Heart right ventricle (tissue), 16 donors: ENCODE measurements around the gene PTBP3. TPM values are rescaled to one million over a fixed set of nuclear protein-coding genes. Genes with fewer than 3 reads are reported as not detected.
"Not testable (repeated sequence)": the region's sequence is repeated elsewhere in the genome, so short reads cannot be mapped to it uniquely, and the experiment has no call there.

Source experiments
- ATAC-seq, 8 donors: fragments of 200-7000 bp; cut with Tn5 transposase; one replicate each; pipeline ENCODE4 v1.9.1; 2020; ENCODE audit warnings: mild to moderate bottlenecking in 8 of 8, moderate library complexity in 8 of 8, moderate number of reproducible peaks in 1 of 8
- DNase-seq, 2 donors: peaks; one replicate each; pipeline ENCODE4 v3.0.0-alpha.2; 2020
- H3K27ac ChIP-seq, 10 donors: fragments of 200-600 bp; sonication (generic) in 2 of 10; one replicate each; pipeline versions ENCODE4 v1.5.0 to v1.8.0; 2020 to 2022; ENCODE audit warnings: mild to moderate bottlenecking in 3 of 10
- H3K27me3 ChIP-seq, 7 donors: fragments of 200-600 bp; one replicate each; pipeline ENCODE4 v1.8.0; 2021 to 2022; ENCODE audit warnings: mild to moderate bottlenecking in 2 of 7
- H3K36me3 ChIP-seq, 9 donors: fragments of 200-600 bp; sonication (generic) in 1 of 9; one replicate each; pipeline versions ENCODE4 v1.5.0 to v1.8.0; 2020 to 2022; ENCODE audit warnings: mild to moderate bottlenecking in 2 of 9
- H3K4me1 ChIP-seq, 9 donors: fragments of 200-600 bp; sonication (generic) in 1 of 9; one replicate each; pipeline versions ENCODE4 v1.5.0 to v1.8.0; 2020 to 2022; ENCODE audit warnings: mild to moderate bottlenecking in 4 of 9
- H3K4me3 ChIP-seq, 10 donors: fragments of 200-600 bp; sonication (generic) in 2 of 10; one replicate each; pipeline versions ENCODE4 v1.5.0 to v1.8.0; 2020 to 2022; ENCODE audit warnings: mild to moderate bottlenecking in 7 of 10, moderate library complexity in 2 of 10
- H3K9me3 ChIP-seq, 11 donors: fragments of 200-600 bp in 10 of 11; sonication (generic) in 2 of 11; one replicate each; pipeline versions ENCODE4 v1.5.0 to v1.8.0; 2013 to 2022; ENCODE audit warnings: mild to moderate bottlenecking in 2 of 11, control low read depth in 1 of 11, moderate library complexity in 1 of 11
- CTCF ChIP-seq, 9 donors: fragments of 200-600 bp; sonication (generic) in 2 of 9; IDR thresholded peaks; one replicate each; pipeline versions ENCODE4 v1.5.0 to v1.8.0; 2021 to 2022; ENCODE audit warnings: antibody characterized with exemption in 9 of 9, mild to moderate bottlenecking in 5 of 9, moderate library complexity in 1 of 9
- WGBS, 2 donors: extraction: QIAGEN DNeasy Blood & Tissue Kit; methylation state at CpG; one replicate each; pipeline ENCODE4 v1.1.7; 2013; ENCODE audit warnings: inconsistent platforms in 1 of 2; 5-methylcytosine and 5-hydroxymethylcytosine counted together
- intact Hi-C, 10 donors: fragments of 100-400 bp; cut with DNase I; formaldehyde crosslinking; loops; one replicate each; pipeline versions ENCODE4 v1.11.1 to v1.14.2; 2022
- polyA plus RNA-seq, 2 donors: library from polyadenylated mRNA; stranded (reverse); fragments of 200-250 nt; gene quantifications; one replicate each; pipeline ENCODE4 v1.2.3, GENCODE V29; 2013
- total RNA-seq, 10 donors: library from RNA; stranded (reverse); fragmentation: NEBNext Ultra II Directional in 3 of 10; extraction: Animal tissue kit (Norgen Biotek cat#: 25700) in 3 of 10; gene quantifications; one replicate each; pipeline versions ENCODE4 v1.2.1 to v1.2.4, GENCODE V29; 2021 to 2023
- donor health status: Arrhythmogenic right ventricular cardiomyopathy.
- donor health status: ischemic (EF 13 %, LVEDD 7.1; RV severe dilation, severe dysfunction).
- donor health status: healthy with polysubstance abuse.
- donor health status: DM: no; HTN: yes; CAD: no.
- donor health status: DM: no; HTN: no; CAD: no.
- donor health status: ischemic (EF 25% LVEDD 6.9; RV normal size, moderate dysfunction).
- donor health status: ischemic (EF 25% LVEDD 5.7; RV mildly dilated, moderate dysfunction).
- donor health status: healthy.
- donor health status: DM: yes; HTN: yes; CAD: no.
- donor health status: Ischemic cardiomyopathy.
- donor health status: ischemic (EF 35%, LVEDD 5.7; RV mildly dilated, moderate dysfunction).
- donor health status: nonischemic (EF 11% LVEDD 7.7; RV severe dilation, severe dysfunction).
- donor health status: DM: yes; HTN: yes; CAD: no.
- donor health status: PGD.
- donor health status: ischemic (EF 29% LVEDD 5.4; RV normal size, mild dysfunction).
- donor health status: nonischemic (EF 23%, LVEDD 6.1; RV moderate dilation, normal function).

Gene PTBP3
- total and polyA plus RNA-seq, 12 donors, result 3.7 to 35.5 (median 15.7) TPM

DNA sequence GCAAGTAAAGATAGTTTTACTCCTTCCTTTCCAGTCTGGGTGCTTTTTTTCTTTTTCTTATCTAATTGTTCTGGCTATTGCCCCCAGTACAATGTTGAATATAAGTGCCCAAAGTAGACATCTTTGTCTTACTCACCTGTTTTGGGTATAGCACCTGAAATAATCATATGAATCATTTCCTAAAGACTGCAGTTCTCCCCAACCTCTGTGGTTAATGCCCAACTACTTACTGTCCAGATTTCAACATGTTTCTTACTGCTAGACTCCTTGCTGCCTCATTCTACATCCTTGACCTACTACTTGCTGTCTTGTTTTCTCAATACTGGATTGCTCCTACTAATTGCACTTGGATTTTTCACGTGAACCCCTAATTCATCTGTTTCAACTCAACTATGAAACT, 37.6 kb upstream of the PTBP3 start:
- ATAC-seq (no peak), DNase-seq (no peak)
- 0 to 99% methylated on average over 1 of the region's 1 CpG for WGBS, 2 donors
- intact Hi-C loops, result loop anchor here in 1 of 10 donors (10.0 kb wide), 1 partner anchor 476 kb away; the partner anchor contains the start of gene UGCG
- no peaks in the 10 kb centered on the region for H3K27me3 ChIP-seq
- no peak overlapping the region for H3K4me3 ChIP-seq
- peaks cover 0 to 21% (median 4%) of the 10 kb centered on the region in 11 donors for H3K9me3 ChIP-seq
- TF ChIP-seq CTCF (IDR thresholded peaks at IDR 0.05), result no peak
- no peaks in the 10 kb centered on the region for H3K36me3 ChIP-seq
- H3K4me1 ChIP-seq, result no peaks in the 10 kb centered on the region
- H3K27ac ChIP-seq, result no peak overlapping the region

DNA sequence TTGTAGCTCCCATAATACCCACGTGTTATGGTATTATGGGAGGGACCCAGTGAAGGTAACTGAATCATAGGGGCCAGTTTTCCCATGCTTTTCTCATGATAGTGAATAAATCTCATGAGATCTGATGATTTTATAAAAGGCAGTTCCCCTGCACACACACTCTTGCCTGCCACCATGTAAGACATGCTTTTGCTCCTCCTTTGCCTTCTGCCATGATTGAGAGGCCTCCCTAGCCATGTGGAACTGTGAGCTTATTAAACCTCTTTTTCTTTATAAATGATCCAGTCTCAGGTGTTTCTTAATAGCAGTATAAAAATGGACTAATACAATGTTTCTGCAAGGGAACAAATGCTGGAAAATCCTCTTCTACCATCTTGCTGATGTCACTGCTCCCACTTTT, 36.4 kb upstream of the PTBP3 start:
- no peaks in the 10 kb centered on the region for H3K27me3 ChIP-seq
- H3K27ac ChIP-seq, result no peak overlapping the region
- H3K36me3 ChIP-seq, result no peaks in the 10 kb centered on the region
- intact Hi-C loops, result loop anchor here in 6 of 10 donors (10.0 kb wide), 3 partner anchors 475 to 615 kb away; partner anchors contain the start of gene UGCG (in 1 of the 6)
- DNase-seq (no peak), ATAC-seq (no peak)
- H3K4me3 ChIP-seq, result no peak overlapping the region
- H3K4me1 ChIP-seq, result no peaks in the 10 kb centered on the region
- H3K9me3 ChIP-seq, result peaks cover 0 to 21% (median 4%) of the 10 kb centered on the region in 11 donors
- no peak for TF ChIP-seq CTCF (IDR thresholded peaks at IDR 0.05)
- 90 to 94% methylated on average over 1 of the region's 1 CpG for WGBS, 2 donors

DNA sequence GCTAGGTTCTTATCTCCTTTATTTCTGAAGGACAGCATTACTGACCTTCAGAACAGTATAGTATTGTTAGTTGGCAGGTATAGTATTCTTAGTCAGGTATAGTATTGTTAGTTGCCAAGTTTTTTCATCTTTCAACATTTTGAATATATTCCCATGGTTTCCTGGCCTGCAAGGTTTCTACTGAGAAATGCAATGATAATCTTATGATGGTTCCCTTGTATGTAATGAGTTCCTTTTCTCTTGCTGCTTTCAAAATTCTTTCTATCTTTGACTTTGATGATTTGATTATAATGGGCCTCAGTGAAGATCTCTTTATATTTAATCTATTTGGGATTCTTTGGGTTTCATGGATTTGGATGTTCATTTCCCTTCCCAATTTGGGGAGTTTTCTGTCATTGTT, 34.0 kb upstream of the PTBP3 start:
- no peak for ATAC-seq
- intact Hi-C loops, result loop anchor here in 6 of 10 donors (10.0 kb wide), 2 partner anchors 603 to 613 kb away; no protein-coding TSS in a partner anchor
- Histone ChIP-seq H3K9me3 (peaks cover 0 to 21% (median 4%) of the 10 kb centered on the region in 11 donors), H3K27ac (no peak overlapping the region), H3K4me3 (no peak overlapping the region), H3K4me1 (no peaks in the 10 kb centered on the region), H3K27me3 (no peaks in the 10 kb centered on the region), H3K36me3 (no peaks in the 10 kb centered on the region)
- TF ChIP-seq CTCF (IDR thresholded peaks at IDR 0.05), result no peak
- DNase-seq, result no peak

DNA sequence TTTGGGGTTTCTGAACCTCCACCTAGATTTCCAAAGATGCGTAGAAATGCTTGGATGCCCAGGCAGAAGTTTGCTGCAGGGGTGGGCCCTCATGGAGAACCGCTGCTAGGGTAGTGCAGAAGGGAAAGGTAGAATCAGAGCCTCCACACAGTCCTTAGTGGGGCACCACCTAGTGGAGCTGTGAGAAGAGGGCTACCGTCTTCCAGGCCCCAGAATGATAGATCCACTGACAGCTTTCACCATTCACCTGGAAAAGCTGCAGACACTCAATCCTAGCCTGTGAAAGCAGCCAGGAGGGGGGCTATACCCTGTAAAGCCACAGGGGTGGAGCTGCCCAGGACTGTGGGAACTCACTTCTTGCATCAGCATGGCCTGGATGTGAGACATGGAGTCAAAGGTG, 33.2 kb upstream of the PTBP3 start:
- Histone ChIP-seq H3K9me3 (peaks cover 0 to 21% (median 4%) of the 10 kb centered on the region in 11 donors), H3K27me3 (no peaks in the 10 kb centered on the region), H3K36me3 (no peaks in the 10 kb centered on the region), H3K4me3 (no peak overlapping the region), H3K4me1 (peaks cover 0 to 3% (median 0%) of the 10 kb centered on the region in 9 donors), H3K27ac (no peak overlapping the region)
- intact Hi-C loops, result loop anchor here in 6 of 10 donors (10.0 kb wide), 2 partner anchors 602 to 612 kb away; no protein-coding TSS in a partner anchor
- ATAC-seq (peak in 1 of 8 donors; percentile 61), DNase-seq (no peak)
- WGBS, 2 donors, result 79 to 81% methylated on average over 3 of the region's 3 CpGs
- peak in 3 of 9 donors; percentile 6 to 18 (median 11) for TF ChIP-seq CTCF (IDR thresholded peaks at IDR 0.05)

DNA sequence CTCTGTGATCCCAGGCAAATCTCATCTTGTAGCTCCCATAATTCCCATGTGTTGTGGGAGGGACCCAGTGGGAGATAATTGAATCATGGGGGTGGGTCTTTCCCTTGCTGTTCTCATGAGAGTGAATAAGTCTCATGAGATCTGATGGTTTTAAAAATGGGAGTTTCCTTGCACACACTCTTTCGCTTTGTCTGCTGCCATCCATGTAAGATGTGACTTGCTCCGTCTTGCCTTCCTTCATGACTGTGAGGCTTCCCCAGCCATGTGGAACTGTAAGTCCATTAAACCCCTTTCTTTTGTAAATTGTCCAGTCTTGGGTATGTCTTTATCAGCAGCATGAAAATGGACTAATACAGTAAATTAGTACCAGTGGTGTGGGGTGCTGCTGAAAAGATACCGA, 31.8 kb upstream of the PTBP3 start:
- H3K27me3 ChIP-seq, H3K4me1 ChIP-seq, H3K27ac ChIP-seq, DNase-seq, H3K36me3 ChIP-seq, ATAC-seq, H3K4me3 ChIP-seq: not testable (repeated sequence)
- peaks cover 0 to 21% (median 4%) of the 10 kb centered on the region in 11 donors for H3K9me3 ChIP-seq
- WGBS, 2 donors, result 97 to 99% methylated on average over 3 of the region's 3 CpGs
- intact Hi-C loops, result loop anchor here in 6 of 10 donors (10.0 kb wide), 2 partner anchors 600 to 610 kb away; no protein-coding TSS in a partner anchor
